ENCODE data around the gene TMEM191B. TPM values are rescaled to one million over a fixed set of nuclear protein-coding genes. Genes with fewer than 3 reads are reported as not detected.
A peak's percentile ranks its signal among the peaks of the same experiment; 100 is the strongest.
"Not testable (repeated sequence)": the region's sequence is repeated elsewhere in the genome, so short reads cannot be mapped to it uniquely, and the experiment has no call there.

The TMEM191B gene
- total RNA-seq, result 8.1 and 14.3 TPM in 2 replicates
- 19.2 and 24.2 TPM in 2 replicates for polyA plus RNA-seq

- DNase-seq (ENCODE audit: low read depth in 1 of 2, low spot score in 1 of 2); H3K9me3 ChIP-seq (ENCODE audit: low read depth); H3K27ac ChIP-seq; H3K36me3 ChIP-seq; H3K27me3 ChIP-seq; H3K4me1 ChIP-seq (ENCODE audit: low read depth): not testable (repeated sequence)
- H3K4me3 ChIP-seq, result peak within 1 kb of the TSS; percentile 18
Measured at GRCh38 chr22:18527752-18528596, at the start of gene TMEM191B. TSS of gene TMEM191B (plus strand) at chr22:18527802. CDS start at chr22:18527981, 179 bp downstream.

- DNase-seq (ENCODE audit: low read depth in 1 of 2, low spot score in 1 of 2); H3K27me3 ChIP-seq; H3K27ac ChIP-seq; H3K4me3 ChIP-seq; H3K36me3 ChIP-seq; H3K9me3 ChIP-seq (ENCODE audit: low read depth); H3K4me1 ChIP-seq (ENCODE audit: low read depth): not testable (repeated sequence)
Measured at GRCh38 chr22:18496227-18496626, 31.4 kb upstream of the TMEM191B start.

DNA sequence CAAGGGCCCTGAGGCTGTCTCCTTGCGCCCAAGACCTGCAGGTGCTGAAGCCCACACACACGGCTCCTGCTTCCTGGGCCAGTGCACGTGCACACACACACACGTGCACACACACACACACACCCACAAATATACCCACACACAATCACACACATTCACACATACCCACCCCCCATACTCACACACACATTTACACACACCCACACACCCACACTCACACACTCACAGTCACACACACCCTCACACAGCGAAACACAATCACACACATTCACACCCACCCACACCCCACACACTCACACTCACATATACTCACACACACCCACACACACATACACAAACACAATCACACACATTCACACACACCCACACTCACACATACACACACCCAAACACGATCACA is 16.3 kb upstream of the TMEM191B start:
- not testable (repeated sequence) for H3K27ac ChIP-seq; H3K9me3 ChIP-seq (ENCODE audit: low read depth); H3K27me3 ChIP-seq; H3K4me1 ChIP-seq (ENCODE audit: low read depth); DNase-seq (ENCODE audit: low read depth in 1 of 2, low spot score in 1 of 2); H3K36me3 ChIP-seq; H3K4me3 ChIP-seq

GRCh38 chr22:18512378-18512777 is 15.2 kb upstream of the TMEM191B start:
- H3K4me3 ChIP-seq; H3K27me3 ChIP-seq; H3K27ac ChIP-seq; H3K4me1 ChIP-seq (ENCODE audit: low read depth); H3K9me3 ChIP-seq (ENCODE audit: low read depth); H3K36me3 ChIP-seq; DNase-seq (ENCODE audit: low read depth in 1 of 2, low spot score in 1 of 2): not testable (repeated sequence)

DNA sequence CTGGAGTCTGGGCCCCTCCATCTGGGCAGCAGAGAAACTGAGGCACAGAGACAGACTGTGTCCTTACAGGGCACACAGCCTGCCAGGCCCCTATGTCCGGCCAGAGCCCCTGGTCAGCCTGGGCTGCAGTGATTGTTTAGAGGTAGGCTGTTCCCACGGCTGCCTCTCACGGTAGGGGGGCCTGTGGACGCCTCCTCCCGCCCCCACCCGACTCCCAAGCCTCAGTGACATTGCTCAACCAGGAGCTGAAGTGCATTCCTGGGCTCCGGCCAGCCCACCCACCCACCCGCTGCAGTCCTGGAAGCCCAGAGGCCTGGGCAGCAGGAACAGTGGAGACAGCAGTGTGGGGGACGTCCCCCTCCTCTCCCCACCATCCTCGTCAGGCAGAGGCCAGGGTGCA is 14.1 kb upstream of the TMEM191B start:
- not testable (repeated sequence) for H3K9me3 ChIP-seq (ENCODE audit: low read depth); H3K36me3 ChIP-seq; H3K27me3 ChIP-seq; H3K27ac ChIP-seq; H3K4me3 ChIP-seq; DNase-seq (ENCODE audit: low read depth in 1 of 2, low spot score in 1 of 2); H3K4me1 ChIP-seq (ENCODE audit: low read depth)

DNA sequence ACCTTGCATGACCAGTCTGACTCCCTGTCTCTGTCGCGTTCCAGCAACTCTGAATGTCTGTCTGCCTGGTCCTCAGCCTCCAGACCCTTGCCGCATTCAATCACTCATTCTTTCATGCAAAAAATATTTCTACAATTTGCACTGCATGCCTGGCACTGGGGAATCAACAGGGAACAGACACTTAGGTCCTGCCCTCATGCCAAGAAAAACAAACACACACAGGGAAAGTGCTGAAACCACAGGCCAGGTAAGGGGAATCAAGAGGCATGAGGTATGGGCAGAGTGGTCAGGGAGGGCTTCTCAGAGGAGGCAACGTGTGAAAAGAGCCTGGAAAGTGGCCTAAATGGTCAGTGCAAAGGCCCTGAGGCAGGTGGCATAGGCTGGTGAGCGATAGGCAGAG is 9.5 kb upstream of the TMEM191B start, which contains the start of gene GGTLC3:
Gene GGTLC3 (minus strand): TSS at position 101 of the 400 bp plus-strand sequence. CDS start 264 bp downstream, outside the sequence.
- DNase-seq (ENCODE audit: low read depth in 1 of 2, low spot score in 1 of 2); H3K9me3 ChIP-seq (ENCODE audit: low read depth); H3K36me3 ChIP-seq; H3K27ac ChIP-seq; H3K27me3 ChIP-seq; H3K4me3 ChIP-seq; H3K4me1 ChIP-seq (ENCODE audit: low read depth): not testable (repeated sequence)

DNA sequence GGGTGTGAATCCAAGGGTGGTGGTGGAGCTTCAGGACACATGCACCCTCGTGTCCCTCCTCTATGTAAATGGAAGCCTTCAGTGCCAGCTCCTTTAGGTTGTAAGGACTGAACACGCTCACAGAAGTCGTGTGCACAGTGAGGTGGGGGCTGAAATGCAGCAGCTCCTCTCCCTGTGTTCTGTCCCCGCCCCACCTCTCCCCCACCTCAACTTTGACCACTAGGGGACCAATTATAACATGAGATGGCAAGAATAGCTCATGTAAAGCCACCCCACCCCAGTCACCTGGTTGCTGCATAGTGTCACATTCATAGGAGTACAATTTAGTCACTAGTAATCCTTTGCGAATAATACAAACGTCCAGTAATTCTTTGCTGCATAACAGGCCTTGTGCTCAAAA is 4.8 kb upstream of the TMEM191B start:
- not testable (repeated sequence) for H3K4me1 ChIP-seq (ENCODE audit: low read depth); H3K27me3 ChIP-seq; DNase-seq (ENCODE audit: low read depth in 1 of 2, low spot score in 1 of 2); H3K27ac ChIP-seq; H3K4me3 ChIP-seq; H3K36me3 ChIP-seq; H3K9me3 ChIP-seq (ENCODE audit: low read depth)

DNA sequence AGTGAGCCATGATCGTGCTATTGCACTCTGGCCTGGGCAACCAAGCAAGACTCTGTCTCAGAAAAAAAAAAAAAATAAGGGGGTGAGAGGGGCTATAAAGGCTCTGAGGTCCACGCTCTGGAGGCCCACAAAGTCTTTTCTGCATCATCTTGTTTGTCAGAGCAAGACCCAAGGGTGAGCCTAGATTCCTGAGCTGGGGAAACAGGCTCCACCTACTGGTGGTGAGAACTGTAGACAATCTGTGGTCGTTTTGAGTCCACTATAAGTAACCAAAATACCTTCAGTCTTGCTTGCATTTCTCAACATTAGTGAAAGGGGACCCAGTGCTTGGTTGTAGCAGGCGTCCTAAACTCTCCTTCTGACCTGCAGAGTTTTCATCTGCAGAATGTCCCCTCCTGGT is 4.3 kb upstream of the TMEM191B start:
- H3K4me3 ChIP-seq; H3K9me3 ChIP-seq (ENCODE audit: low read depth); H3K27me3 ChIP-seq; H3K27ac ChIP-seq; DNase-seq (ENCODE audit: low read depth in 1 of 2, low spot score in 1 of 2); H3K36me3 ChIP-seq; H3K4me1 ChIP-seq (ENCODE audit: low read depth): not testable (repeated sequence)

DNA sequence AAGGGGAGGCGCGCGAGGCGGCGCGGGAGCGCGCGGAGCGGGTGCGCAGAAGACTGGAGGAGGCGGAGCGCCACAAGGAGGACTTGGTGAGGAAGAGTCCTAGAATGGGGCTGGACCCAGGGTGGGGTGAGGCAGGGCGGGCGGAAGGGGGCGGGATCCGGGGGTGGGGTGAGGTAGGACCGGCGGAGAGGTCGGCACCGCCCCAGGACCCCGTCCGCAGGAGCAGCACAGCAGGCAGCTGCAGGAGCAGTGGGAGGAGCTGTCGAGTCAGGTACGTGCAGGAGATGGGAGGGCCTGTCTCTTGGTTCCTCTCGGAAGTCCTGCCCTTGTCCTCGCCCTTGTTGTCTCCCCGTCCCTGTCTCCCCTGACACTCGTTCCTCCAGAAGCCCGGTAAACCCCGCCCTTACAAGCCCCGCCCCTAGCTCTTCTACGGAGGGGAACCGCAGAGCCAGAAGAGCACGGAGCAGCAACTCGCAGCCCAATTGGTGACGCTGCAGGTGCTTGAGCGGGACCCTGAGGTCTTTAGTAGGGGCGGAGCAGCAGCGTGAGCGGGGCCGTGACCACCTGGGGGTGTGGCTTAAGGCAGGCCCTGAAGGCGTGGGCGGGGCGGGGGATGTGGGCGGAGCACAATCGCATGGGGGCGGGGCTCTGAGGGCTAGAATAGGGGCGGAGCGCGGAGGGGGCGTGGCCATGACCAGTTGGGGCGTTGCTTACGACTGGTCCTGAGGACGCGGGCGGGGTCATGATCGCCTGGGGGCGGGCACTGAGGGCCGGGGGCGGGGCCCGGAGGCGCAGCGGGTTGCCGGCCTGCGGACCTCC is 1.2 kb downstream of the TMEM191B start:
- H3K4me1 ChIP-seq (ENCODE audit: low read depth); H3K27ac ChIP-seq; H3K9me3 ChIP-seq (ENCODE audit: low read depth); H3K36me3 ChIP-seq; H3K27me3 ChIP-seq: not testable (repeated sequence)
- peak; percentile 68 to 86 for DNase-seq (ENCODE audit: low read depth in 1 of 2, low spot score in 1 of 2)
- peak overlapping the region; percentile 18 for H3K4me3 ChIP-seq

DNA sequence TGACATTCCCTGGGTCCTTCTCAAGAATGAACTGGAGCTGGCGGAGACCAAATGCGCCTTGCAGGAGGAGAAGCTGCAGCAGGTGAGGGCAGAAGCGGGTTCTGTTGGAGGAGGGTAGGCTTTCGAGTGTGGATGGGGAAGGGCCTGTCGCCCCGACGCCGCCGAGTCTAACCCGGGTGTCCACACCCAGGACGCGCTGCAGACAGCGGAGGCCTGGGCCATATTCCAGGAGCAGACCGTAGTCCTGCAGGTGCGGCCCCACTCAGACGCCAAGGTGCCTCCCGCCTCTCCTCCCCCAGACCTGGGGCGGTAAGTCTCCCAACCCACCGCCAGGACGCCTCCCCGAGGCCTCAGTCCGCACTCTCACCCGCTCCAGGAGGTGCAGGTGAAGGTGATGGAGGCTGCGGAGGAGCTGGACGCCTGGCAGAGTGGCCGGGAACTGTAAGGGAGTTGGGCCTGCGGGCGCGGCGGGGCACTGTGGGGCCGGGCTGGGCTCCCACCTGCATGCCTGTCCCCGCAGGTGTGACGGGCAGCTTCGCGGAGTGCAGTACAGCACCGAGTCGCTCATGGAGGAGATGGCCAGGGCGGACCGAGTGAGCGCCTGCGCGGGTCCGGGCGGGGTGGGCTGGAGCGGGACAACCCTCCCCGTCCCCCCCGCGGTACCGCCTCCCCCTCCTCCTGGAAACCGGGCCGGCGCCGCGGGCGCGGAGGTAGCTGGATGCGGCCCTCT is 2.0 kb downstream of the TMEM191B start:
- not testable (repeated sequence) for H3K36me3 ChIP-seq; H3K9me3 ChIP-seq (ENCODE audit: low read depth); H3K27ac ChIP-seq; H3K27me3 ChIP-seq; H3K4me1 ChIP-seq (ENCODE audit: low read depth); H3K4me3 ChIP-seq; DNase-seq (ENCODE audit: low read depth in 1 of 2, low spot score in 1 of 2)

GRCh38 chr22:18533633-18534032 is 6.0 kb downstream of the TMEM191B start:
- not testable (repeated sequence) for H3K4me3 ChIP-seq; H3K4me1 ChIP-seq (ENCODE audit: low read depth); H3K36me3 ChIP-seq; H3K27ac ChIP-seq; H3K9me3 ChIP-seq (ENCODE audit: low read depth); DNase-seq (ENCODE audit: low read depth in 1 of 2, low spot score in 1 of 2); H3K27me3 ChIP-seq

DNA sequence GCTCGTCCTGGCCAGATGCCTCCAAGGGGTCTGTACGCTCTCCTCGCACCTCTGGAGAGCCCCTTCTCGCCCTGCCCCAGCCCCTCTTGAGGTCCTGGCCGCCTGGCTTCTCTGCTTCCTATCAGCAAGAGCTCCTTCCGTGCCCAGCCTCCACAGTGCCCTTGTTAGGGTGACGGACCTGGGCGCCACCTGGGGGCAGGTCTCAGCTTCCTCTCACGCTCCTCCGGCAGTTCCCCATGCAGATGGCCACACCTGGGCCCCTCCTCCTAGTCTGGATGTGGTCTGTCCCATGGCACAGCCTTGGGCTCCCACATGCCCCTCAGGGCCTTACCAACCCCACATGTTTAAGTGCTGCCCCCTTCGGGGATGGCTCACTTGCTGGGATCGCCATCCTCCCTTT is 6.7 kb downstream of the TMEM191B start:
- DNase-seq (ENCODE audit: low read depth in 1 of 2, low spot score in 1 of 2); H3K27ac ChIP-seq; H3K4me1 ChIP-seq (ENCODE audit: low read depth); H3K4me3 ChIP-seq; H3K27me3 ChIP-seq; H3K36me3 ChIP-seq; H3K9me3 ChIP-seq (ENCODE audit: low read depth): not testable (repeated sequence)

- not testable (repeated sequence) for H3K9me3 ChIP-seq (ENCODE audit: low read depth); H3K4me3 ChIP-seq; H3K36me3 ChIP-seq; DNase-seq (ENCODE audit: low read depth in 1 of 2, low spot score in 1 of 2); H3K4me1 ChIP-seq (ENCODE audit: low read depth); H3K27ac ChIP-seq; H3K27me3 ChIP-seq
Measured at GRCh38 chr22:18539994-18540393, 12.4 kb downstream of the TMEM191B start.
